ENCODE results near the gene OPTN. TPM values are rescaled to one million over a fixed set of nuclear protein-coding genes. Genes with fewer than 3 reads are reported as not detected.
"Not testable (repeated sequence)": the region's sequence is repeated elsewhere in the genome, so short reads cannot be mapped to it uniquely, and the experiment has no call there.

Gene OPTN
- polyA plus RNA-seq, 1 donor = 38.0 TPM

DNA sequence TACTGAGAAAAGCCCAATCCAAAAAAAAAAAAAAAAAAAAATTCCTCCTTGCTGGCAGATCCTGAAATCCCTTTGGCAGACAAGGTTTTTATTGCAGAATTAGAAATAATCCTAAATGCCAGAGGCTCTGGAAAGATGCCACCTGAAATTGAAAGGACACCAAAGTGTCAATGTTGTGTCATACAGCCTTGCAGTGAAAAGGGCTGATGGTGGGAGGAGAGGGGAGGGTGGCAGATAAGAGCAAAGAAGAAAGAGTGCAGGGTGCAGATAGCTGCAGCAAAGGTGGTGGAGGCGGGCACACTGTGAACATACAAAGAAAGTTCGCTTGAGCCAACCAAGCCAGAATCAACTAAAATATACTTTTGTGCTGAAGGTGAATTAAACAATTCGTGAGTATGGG is 8.2 kb upstream of the OPTN start:
- DNase-seq = peak; percentile 26

DNA sequence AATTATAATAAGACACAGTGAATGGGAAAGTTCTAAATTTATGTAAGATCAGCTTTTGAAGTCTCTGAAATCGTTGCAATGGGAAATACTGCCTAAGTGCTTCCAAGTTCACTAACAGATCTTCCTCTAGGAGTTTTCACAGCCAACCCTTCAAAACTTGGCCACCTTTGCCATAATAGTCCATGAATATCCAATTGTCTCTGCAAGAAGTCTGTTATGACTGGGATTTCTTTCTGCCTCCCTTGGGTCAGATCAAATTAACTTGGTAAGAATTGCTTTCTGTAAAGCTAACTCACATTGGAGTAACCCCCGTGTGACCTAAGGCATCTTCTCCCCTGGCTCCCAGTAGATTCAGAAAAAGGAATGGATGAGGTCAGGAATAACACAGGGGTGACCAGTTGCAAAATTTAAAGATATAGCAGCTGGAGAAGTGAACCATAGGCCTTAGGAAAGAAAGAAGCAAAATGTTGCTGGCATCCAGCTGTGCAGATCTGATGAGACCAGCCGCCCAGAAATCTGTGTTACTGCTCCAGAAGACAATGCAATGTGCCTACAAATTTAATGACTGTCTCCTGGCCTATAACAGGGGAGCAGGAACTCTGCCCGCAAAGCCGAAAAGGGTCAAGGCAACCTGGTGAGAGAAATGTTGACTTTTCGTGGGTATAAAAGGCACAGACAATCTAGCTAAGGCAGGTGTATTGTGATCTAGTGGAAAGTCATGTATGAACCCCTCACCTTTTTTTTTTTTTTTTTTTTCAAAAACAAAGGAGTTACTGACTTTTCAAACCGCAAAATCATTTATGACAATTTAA is 7.5 kb upstream of the OPTN start:
- peak; percentile 73 for DNase-seq

DNA sequence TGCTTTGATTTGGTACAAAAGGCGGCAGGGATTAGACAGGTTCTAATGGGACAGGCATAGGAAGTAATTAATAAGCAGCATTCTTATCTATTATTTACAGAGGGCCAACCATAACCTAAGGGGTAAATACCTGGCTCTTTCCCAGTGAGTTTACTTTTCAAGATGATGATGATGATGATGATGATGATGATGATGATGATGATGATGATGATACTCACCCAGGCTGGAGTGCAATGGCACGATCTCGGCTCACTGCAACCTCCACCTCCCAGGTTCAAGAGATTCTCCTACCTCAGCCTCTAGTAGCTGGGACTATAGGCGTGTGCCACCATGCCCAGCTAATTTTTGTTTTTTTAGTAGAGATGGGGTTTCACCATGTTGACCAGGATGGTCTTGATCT is 5.9 kb upstream of the OPTN start:
- DNase-seq = not testable (repeated sequence)

DNA sequence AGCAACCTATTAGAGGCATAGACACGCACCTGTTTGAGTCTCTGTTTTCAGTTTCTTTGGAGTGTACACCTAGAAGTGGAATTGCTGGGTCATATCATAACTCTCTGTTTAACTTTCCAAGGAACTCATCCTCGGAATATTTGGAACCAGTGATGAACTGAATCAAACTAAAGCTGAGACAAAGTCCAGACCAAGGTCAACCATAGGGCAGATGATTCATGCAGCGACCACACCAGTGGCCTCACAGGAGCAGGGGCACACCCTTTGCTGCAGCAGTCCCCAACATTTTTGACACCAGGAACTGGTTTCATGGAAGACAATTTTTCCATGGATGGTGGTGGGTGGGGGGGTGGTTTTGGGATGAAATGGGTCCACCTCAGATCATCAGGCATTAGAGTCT is 4.9 kb upstream of the OPTN start:
- DNase-seq = no peak

DNA sequence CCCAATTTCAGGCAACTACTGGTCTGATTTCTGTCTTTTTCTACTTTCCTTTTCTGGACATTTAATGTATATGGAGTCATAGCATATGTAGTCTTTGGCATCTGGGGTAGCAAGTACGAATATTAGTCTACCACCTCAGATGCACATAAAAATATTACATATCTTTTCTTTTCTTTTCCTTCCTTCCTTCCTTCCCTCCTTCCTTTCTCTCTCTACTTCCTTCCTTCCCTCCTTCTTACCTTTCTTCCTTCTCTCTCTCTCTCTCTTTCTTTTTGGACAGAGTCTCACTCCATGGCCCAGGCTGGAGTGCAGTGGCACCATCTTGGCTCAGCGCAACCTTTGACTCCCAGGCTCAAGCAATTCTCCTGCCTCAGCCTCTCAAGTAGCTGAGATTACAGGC is 4.0 kb upstream of the OPTN start:
- DNase-seq = no peak

DNA sequence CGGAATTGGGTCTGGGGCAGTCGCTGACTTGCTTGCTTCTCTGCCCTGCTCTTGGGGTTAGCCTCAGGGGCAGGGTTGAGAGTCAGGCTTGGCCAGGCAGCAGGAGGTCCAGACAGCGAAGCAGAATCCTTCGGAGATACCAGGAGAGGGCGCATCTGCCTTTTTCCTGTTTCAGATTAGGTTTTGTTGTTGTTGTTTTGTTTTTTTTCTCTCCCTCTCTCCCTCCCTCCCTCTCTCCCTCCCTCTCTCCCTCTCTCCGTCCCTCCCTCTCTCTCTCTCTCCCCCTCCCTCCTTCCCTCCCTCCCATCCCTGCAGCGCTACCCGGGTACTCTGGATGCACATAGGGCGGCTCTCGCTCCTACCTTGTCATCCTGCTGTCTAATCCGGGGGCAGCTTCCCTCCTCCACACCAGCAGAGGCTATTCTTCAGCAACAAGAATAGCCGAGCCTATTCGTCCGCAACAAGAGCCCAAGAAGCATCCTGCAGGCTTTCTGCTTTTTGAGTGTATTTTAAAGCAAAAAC is 758 bp upstream of the OPTN start:
- DNase-seq = peak; percentile 70

DNA sequence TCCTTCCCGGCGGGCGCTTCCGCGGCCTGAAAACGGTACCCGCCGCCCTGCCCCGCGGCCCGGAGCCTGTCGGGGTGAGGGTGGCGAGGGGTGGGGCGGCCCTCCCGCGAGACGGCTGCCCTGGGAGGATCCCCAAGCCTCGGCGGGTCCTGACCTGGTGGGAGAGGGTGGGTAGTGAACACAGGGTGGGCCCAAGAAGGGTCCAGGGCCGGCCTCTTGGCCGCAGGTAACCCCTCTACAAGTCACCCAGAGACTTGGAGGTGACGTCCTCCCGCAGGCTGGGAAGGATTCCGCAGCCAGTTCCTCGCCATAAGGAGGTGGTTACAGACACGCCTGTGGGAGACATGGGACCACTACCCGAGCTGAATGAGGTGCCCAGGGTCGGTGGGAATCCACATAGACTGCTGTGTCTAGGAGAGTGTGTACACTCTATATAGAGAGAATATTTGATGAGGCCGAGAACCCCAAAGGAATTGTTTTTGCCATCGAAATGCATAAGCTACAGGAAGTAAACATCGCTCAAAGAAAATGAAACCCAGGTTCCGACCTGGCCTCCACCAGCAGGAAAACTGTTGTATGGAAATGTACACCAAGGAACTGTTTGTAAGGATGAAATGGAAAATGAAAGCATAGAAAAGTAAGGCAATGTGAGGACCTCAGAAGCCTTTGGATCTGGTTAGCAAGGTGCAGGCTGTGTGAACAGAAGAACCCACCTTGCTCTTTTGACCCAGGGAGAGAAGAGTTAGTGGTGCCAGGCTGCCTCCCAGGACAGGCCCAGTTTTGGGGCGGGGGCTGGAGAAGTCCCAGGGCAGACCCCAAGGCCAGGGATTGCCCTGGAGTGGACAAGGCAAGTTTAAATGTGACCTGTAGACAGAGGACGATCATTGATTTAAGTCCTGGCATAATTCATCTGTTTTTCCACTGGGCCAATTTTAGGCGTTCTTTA is 659 bp downstream of the OPTN start:
- DNase-seq = peak; percentile 36

DNA sequence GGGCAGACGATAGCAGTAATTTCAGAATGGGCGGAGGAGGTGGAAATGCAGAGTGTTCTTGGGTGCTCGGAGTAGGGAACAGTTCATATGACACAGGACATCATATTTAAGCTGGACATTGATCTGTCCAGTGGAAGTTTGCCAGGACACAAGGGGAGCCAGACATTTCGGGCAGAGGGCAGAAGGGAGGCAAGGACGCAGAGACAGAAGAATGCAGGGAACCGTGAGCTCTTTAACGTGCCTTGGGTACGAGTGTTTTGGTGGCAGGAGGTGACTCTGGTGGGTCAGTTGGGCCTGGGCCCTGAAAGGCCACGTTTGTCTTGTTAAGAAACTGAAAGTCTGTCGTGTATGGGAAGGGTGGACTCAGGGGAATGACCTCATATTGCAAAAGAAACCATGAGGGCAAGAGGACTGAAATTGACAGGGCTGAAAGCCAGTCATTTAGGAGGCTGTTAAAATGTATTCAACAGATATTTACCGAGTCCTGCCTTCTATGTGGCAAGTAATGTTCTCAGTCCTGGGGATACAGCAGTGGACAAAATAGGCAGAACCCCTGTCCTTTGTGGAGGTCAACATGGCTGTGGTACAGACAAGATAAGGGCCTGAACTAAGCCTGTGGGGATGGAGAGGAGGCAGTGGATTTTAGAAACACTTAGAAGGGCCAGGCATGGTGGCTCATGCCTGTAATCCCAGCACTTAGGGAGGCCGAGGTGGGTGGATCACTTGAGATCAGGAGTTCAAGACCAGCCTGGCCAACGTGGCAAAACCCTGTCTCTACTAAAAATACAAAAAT is 2.2 kb downstream of the OPTN start:
- DNase-seq = no peak

DNA sequence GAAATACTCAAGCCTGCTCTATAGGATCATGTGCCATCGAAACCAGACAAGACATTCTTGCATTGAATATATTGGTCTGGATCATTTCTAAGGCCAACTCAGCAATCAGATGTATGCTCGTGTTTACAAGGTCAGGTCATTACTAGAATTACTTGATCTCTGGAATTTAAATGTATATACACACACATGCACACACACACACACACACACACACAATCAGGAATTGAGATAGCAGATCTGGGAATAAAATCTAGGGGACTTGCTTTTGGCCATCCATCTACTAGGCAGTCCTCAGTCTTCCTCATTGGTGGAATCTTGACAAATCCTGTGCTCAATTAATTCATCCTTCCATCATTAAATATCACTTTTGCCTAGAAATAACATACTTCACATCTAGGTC is 3.6 kb downstream of the OPTN start:
- DNase-seq = no peak

DNA sequence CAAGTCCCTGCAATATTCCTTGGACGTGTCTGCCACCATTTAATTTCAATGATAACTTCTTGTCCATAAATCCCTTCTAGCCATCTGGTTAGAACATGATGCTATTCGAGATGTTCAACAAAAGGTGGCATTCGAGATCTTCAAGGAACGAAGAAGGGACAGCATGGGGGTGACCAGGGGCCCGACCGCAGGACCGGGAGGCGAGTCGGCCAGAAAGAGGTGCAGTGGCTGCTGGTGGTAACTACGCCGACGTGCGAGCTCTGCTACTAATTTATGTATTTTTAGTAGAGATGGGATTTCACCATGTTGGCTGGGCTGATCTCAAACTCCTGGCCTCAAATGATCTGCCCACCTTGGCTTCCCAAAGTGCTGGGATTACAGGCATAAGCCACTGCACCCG is 4.7 kb downstream of the OPTN start:
- DNase-seq = no peak

DNA sequence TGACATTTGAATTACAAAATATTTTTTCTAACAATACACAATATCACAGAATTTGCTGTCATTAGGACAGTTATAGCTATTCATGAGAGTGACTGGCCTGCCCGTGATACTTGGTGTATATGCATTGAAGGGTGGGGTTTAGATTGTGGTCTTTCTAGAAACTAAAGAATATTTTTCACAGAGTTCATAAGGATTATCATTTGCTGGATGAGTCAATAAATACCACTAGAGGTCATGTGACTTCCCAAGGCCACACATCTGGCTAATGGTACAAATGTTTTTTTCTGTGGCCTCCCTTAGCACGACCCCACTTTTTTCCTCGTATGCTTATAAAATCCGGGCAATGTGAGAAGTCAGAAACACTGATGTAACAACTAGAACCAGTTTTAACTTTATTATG is 5.2 kb downstream of the OPTN start:
- no peak for DNase-seq

DNA sequence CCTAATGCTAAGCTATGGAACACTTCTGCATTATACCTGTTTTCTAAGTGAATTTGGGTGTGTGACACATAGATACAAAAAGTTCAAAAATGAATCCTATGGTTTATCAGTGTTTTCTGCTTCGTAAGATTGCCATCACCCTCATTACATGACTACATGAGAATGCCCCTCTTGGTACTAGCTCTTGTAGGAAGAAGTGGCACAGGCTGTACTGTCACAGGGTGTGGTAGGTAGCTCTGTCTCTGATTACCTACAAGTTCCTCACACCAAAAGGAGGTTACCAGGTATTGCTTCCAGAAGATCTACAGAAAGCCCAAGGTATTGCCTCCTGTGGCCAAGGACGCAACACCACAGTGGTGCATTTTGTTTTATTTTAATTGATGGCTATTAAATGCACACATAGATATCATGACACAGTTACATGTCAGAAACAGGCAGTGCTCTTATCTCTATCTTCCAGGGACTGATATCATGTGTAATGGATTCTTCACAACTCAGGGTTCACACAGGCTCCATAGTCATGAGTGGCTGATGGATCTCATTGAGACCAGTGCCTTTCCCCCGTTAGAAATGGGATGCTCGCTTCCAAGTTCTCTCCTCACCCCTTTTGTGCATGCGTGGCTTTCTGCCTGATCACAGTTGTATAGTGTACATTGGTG is 6.6 kb downstream of the OPTN start:
- DNase-seq = no peak

DNA sequence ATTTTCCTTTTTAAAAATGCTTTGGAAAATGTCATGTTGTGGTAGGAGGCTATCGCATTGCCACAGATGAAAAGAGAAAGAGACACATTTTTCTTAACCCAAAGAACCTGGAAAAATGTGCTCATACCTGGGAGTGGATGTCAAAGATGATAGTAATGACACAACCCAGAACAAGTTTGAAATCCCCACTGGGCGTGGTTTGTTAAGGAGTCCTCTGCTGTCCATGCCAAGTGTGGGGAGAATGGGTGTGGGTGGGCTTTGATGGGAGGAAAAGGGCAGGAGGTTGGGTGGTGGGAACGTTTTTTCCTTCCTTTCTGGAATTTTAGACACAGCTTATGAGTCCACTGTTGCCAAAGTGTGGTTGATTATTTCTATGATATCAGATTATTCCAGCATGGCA is 10.9 kb downstream of the OPTN start:
- no peak for DNase-seq

DNA sequence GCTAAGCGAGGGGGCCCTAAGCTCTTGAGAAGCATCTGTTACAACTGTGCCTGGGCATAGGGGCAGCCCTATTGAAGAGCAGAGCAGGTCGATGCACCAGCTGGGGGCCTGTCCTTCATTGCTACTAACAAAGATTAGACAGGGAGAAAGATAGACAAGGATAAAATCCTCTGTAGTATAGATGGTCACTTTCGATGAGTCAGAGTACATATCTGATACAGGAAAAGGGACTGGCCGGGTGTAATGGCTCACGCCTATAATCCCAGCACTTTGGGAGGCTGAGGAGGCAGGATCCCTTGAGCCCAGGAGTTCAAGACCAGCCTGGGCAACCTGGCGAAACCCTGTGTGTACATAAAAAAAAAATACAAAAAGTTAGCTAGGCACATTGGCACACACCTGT is 13.6 kb downstream of the OPTN start:
- no peak for DNase-seq

DNA sequence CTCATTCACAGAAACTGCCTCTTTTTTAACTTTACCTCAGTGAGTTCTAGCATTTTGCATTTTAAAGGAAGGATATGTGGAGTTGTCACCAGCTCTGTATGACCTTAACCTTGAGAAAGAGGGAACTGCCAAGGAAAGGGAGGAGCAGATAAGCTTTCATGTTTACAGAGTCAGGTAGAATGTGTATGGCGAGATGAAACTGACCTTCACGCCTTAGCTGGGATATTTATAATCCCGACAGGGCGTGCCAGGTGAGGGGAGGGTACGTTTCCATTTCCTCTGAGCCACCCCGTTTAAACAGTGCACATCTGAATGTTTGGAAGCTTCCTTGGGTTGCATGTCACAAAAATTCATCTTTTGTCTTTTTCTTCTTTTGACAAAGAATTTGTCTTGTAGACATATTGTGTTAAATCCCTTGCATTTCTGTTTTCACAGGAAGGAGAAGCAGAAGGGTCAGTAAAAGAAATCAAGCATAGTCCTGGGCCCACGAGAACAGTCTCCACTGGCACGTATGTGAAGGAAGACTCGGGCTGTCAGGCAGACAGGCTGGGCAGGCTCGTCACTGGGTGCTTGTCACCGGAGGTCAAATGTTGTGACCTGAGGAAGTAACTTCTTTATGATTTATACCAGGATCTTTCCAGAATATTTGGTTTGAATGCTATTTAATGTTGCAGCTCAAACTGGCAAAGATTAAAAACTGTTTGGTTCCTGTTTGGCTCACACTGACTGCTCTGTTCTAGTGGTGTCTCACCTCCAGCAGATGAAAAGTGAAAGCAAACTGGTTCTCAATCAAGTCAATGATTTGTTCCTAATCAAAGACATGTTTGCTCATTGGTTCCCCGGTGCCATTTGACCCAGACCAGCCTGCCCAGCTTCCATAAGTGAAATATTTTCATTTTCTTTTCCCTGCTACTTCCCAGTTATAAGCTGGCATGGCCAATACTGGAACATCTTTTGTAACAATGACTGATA is 16.2 kb downstream of the OPTN start:
- DNase-seq = no peak

DNA sequence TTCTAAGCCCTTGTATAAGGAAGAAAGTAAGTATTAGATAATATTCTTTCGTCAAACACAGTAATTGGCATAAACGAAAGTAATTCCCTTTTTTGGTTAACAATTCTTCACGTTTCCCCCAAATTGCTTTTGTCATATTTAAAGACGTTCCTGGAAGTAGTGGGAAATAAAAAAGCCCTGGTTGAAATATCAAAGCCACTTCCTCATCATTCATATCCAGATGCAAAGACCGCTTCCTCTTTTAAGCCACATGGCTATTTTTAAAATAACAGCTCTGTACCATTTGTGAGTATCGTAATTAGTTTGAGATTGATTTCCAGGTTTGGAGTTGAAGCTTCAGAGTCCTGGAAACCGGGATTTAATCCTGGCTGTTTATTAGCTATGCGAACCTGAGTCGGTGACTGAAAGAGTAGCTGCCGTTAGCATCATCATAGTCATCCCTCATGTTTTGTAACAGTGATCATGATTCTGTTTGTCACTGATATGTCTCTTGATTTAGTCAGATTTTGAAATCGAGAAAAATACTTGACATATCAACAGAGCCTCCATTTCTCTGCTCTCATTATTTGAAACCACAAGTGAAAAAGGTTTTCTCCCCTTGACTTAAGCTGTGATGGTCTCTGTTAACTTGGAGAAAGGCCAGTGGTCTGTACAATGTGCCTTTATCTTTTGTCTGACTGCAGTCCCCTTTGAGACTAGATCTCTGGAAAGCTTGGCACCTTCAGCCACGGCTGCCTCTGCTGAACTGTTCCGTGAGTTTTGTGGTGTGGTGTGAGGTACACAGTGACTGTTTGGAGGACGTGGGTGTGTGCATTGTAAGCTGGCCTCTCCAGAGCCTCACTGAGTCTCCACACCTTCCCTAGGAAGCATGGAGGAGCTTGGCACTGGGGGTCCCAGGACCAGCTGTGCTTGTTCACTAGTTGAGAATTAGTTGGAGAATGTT is 18.1 kb downstream of the OPTN start:
- no peak for DNase-seq

DNA sequence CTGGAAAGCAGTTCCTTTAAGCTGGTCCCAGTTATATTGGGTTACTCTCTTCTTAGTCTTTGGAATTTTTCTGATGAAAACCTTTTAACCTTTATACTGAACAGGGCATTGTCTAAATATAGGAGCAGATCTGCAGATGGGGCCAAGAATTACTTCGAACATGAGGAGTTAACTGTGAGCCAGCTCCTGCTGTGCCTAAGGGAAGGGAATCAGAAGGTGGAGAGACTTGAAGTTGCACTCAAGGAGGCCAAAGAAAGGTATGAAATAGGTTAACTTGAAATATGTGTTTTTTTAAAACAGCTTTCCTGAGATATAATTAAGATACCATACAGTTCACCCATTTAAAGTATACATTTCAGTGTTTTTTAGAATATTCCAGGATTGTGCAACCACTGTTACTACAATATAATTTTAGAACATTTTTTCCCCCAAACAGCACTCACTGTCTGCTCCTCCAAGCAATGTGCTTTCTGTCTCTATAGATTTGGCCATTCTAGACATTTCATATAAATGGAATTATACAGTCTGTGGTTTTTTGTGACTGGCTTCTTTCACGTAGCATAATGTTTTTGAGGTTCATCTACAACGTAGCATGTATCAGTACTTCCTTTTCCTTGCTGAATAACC is 18.9 kb downstream of the OPTN start:
- no peak for DNase-seq

DNA sequence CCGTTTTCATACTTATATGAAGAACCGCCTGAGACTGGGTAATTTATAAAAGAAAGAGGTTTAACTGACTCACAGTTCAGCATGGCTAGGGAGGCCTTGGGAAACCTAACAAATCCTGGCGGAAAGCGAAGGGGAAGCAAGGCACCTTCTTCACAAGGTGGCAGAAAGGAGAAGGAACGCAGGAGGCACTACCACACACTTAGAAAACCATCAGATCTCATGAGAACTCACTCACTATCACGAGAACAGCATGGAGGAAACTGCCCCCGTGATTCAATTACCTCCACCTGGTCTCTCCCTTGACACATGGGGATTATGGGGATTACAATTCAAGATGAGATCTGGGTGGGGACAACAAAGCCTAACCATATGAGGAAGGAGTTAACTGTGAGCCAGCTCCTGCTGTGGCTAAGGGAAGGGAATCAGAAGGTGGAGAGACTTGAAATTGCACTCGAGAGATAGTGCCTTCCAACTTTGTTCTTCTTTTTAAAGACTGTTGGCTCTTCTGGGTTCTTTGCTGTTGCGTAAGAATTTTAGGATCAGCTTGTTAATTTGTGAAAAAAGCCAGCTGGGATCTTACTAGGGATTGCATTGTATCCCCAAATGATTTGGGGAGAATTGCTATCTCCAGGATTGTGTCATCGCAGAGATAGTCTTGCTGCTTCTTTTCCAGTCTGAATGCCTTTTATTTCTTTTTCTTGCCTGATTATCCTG is 21.0 kb downstream of the OPTN start:
- no peak for DNase-seq

DNA sequence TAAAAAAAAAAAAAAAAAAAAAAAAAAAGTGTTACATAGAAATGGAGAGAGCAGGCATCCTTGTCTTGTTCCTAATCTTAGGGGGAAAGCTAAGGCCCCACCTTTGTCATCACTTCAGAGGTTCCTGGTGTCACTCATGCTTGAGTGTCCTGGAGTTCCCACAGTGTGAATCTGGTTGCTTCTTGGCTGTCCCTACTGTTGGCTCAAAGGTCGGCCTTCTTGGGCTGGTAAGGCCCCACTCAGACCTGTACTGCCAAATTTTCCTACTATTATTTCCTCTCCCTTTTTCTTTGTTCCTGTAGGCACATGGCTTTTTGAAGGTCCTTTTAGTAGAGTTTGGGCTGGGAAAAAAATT is 21.5 kb downstream of the OPTN start:
- no peak for DNase-seq

Data from hindlimb muscle (tissue), 1 donor.